ENCODE results near the gene TRAF7.
"Not testable (repeated sequence)": the region's sequence is repeated elsewhere in the genome, so short reads cannot be mapped to it uniquely, and the experiment has no call there.

DNA sequence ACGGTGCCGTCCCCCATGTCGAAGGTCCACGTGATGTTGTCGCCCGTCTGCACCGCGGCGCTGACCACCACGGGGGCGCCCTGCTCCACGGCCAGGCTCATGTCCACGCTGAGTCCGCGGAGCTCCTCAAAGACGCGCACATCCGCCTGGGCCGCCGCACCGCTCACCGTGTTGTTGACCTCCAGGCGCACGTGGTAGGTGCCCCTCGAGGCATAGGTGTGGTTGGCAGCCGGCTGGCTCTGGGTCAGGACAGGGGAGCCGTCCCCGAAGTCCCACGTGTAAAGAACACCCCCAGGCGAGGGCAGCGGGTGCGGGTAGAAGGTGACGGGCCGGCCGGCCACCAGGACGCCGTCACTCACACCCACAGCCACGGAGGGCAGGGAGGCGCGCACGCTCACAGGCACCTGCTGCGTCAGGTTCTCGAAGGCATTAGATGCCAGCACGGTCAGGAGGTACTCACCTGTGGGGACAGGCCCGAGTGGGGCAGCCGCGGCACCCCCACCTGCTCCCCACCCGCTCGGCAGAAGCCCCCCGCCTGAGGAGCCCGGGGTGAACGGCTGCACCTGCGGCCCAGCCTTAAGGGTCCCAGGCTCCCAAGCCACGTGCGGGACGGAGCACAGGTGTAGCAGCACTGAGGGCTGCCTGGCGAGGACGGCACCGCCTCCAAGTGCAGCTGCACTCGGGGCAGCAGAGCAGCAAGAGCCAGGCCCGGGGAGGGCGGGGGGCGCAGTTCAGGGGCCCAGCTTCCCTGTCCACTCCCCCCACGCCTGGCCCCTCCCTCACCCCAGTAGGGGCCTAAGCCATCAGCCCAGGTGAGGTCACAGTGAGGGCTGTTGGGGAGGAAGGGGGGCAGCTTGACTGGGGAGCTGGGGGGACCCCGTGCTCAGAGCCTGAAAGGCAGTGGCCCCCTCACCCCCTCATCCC lies 43.9 kb upstream of the TRAF7 start:
- not testable (repeated sequence) for TF ChIP-seq ZFX (IDR thresholded peaks at IDR 0.05)
- TF ChIP-seq, protein P1, sequence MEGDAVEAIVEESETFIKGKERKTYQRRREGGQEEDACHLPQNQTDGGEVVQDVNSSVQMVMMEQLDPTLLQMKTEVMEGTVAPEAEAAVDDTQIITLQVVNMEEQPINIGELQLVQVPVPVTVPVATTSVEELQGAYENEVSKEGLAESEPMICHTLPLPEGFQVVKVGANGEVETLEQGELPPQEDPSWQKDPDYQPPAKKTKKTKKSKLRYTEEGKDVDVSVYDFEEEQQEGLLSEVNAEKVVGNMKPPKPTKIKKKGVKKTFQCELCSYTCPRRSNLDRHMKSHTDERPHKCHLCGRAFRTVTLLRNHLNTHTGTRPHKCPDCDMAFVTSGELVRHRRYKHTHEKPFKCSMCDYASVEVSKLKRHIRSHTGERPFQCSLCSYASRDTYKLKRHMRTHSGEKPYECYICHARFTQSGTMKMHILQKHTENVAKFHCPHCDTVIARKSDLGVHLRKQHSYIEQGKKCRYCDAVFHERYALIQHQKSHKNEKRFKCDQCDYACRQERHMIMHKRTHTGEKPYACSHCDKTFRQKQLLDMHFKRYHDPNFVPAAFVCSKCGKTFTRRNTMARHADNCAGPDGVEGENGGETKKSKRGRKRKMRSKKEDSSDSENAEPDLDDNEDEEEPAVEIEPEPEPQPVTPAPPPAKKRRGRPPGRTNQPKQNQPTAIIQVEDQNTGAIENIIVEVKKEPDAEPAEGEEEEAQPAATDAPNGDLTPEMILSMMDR (conservative IDR thresholded peaks at IDR 0.05) = not testable (repeated sequence)
